GM23338 (cell line): ENCODE measurements around the gene ZNF277. TPM values are rescaled to one million over a fixed set of nuclear protein-coding genes. Genes with fewer than 3 reads are reported as not detected.

Experiments
- ATAC-seq: fragments of 200-7000 bp; cut with Tn5 transposase; 3 replicates; pipeline ENCODE4 v1.9.1; 2020
- DNase-seq: peaks from one replicate; pipeline ENCODE4 v3.0.0-alpha.2; 2015; ENCODE audit warnings: low spot score
- H2AFZ ChIP-seq: fragments of 200-600 bp; sonication (generic); 2 replicates; pipeline ENCODE4 v1.8.0; 2016; ENCODE audit warnings: antibody characterized with exemption, mild to moderate bottlenecking, moderate library complexity
- H3F3A ChIP-seq: fragments of 200-600 bp; sonication (generic); replicated peaks from 2 replicates; pipeline ENCODE4 v1.8.0; 2017; ENCODE audit warnings: antibody characterized with exemption, mixed run types, low read depth
- H3K27ac ChIP-seq: fragments of 200-600 bp; sonication (generic); 2 replicates; pipeline ENCODE4 v1.6.1; 2016; ENCODE audit warnings: low read depth
- H3K27me3 ChIP-seq: fragments of 200-600 bp; sonication (generic); 2 replicates; pipeline ENCODE4 v1.8.0; 2016; ENCODE audit warnings: mild to moderate bottlenecking, mixed run types, moderate library complexity; ENCODE audit not compliant: insufficient read depth
- H3K36me3 ChIP-seq: fragments of 200-600 bp; sonication (generic); 2 replicates; pipeline ENCODE4 v1.8.0; 2016; ENCODE audit warnings: mild to moderate bottlenecking; ENCODE audit not compliant: insufficient read depth
- H3K4me1 ChIP-seq: fragments of 200-600 bp; sonication (generic); 2 replicates; pipeline ENCODE4 v1.8.0; 2016; ENCODE audit warnings: mild to moderate bottlenecking, moderate library complexity; ENCODE audit not compliant: insufficient read depth
- H3K4me2 ChIP-seq: fragments of 200-600 bp; sonication (generic); 2 replicates; pipeline ENCODE4 v1.7.1; 2017; ENCODE audit warnings: mixed run types
- H3K4me3 ChIP-seq: fragments of 200-600 bp; sonication (generic); 2 replicates; pipeline ENCODE4 v1.6.1; 2016; ENCODE audit warnings: mixed run types
- H3K79me2 ChIP-seq: fragments of 200-600 bp; sonication (generic); replicated peaks from 2 replicates; pipeline ENCODE4 v1.8.0; 2017; ENCODE audit warnings: mild to moderate bottlenecking; ENCODE audit not compliant: insufficient read depth
- H3K9me2 ChIP-seq: fragments of 200-600 bp; sonication (generic); 2 replicates; pipeline ENCODE4 v1.8.0; 2017; ENCODE audit not compliant: insufficient read depth
- H4K20me1 ChIP-seq: fragments of 200-600 bp; sonication (generic); replicated peaks from 2 replicates; pipeline ENCODE4 v1.8.0; 2017; ENCODE audit warnings: mild to moderate bottlenecking; ENCODE audit not compliant: insufficient read depth
- H3K27ac Mint-ChIP-seq: 2 replicates; pipeline ENCODE4 v1.8.0; 2020; ENCODE audit warnings: inconsistent platforms, mild to moderate bottlenecking, moderate library complexity, mixed read lengths
- H3K27me3 Mint-ChIP-seq: 3 replicates; pipeline ENCODE4 v1.8.0; 2022; ENCODE audit warnings: low read depth, mild to moderate bottlenecking, moderate library complexity, mixed read lengths, inconsistent platforms; ENCODE audit not compliant: insufficient read depth, poor library complexity
- H3K36me3 Mint-ChIP-seq: 3 replicates; pipeline ENCODE4 v1.8.0; 2021; ENCODE audit warnings: low read depth, mild to moderate bottlenecking, inconsistent platforms, moderate library complexity, mixed read lengths
- H3K4me1 Mint-ChIP-seq: 3 replicates; pipeline ENCODE4 v1.8.0; 2020; ENCODE audit warnings: mild to moderate bottlenecking, inconsistent platforms, mixed read lengths
- H3K4me3 Mint-ChIP-seq: 3 replicates; pipeline ENCODE4 v1.8.0; 2021; ENCODE audit warnings: moderate library complexity, mild to moderate bottlenecking, inconsistent platforms, mixed read lengths
- H3K9me3 Mint-ChIP-seq: 3 replicates; pipeline ENCODE4 v1.8.0; 2020; ENCODE audit warnings: moderate library complexity, mild to moderate bottlenecking, inconsistent platforms, mixed read lengths
- NANOG ChIP-seq: IDR thresholded peaks from 2 replicates; pipeline ENCODE4 v1.6.1; 2016; ENCODE audit warnings: antibody characterized with exemption, borderline replicate concordance
- POLR2AphosphoS5 ChIP-seq: IDR thresholded peaks from 2 replicates; pipeline ENCODE4 v1.6.1; 2016; ENCODE audit warnings: antibody characterized with exemption, low read depth
- STAT1 ChIP-seq: IDR thresholded peaks from one replicate; pipeline ENCODE4 v1.6.1; 2016; ENCODE audit warnings: antibody characterized with exemption; ENCODE audit not compliant: unreplicated experiment
- ZNF462 ChIP-seq: fragments of 250-450 bp; sonication (Bioruptor Pico); IDR thresholded peaks from 2 replicates; pipeline ENCODE4 v1.5.0; 2020; ENCODE audit warnings: mild to moderate bottlenecking, moderate library complexity
- polyA plus RNA-seq: library from polyadenylated mRNA; unstranded; fragments of >200 nt; fragmentation: Nextera tagmentation; extraction: Ambion mirVana; gene quantifications from 2 replicates; pipeline ENCODE4 v1.2.1, GENCODE V29; 2016
- total RNA-seq: library from RNA; depleted of rRNA; stranded (reverse); fragments of >200 nt; shearing (Covaris generic); gene quantifications from 2 replicates; pipeline ENCODE4 v1.2.3, GENCODE V29; 2014

Gene ZNF277
- total and polyA plus RNA-seq, 2 experiments from 2014 or later = 25.4 to 28.9 TPM

- TF ChIP-seq ZNF462 (CRISPR knock-in tag) (no peak), POLR2AphosphoS5 (no peak)
Observed at GRCh38 chr7:112183266-112183665, 23.2 kb upstream of the ZNF277 start (continued).

GRCh38 chr7:112184455-112184854, 22.0 kb upstream of the ZNF277 start:
- DNase-seq (no peak), ATAC-seq (no peak)
- no peak overlapping the region for H3K4me3 ChIP-seq
- Mint-ChIP-seq H3K4me3 (no peak overlapping the region), H3K27ac (no peak overlapping the region), H3K36me3 (no peaks in the 10 kb centered on the region), H3K9me3 (no peaks in the 10 kb centered on the region), H3K4me1 (peaks cover 30% of the 10 kb centered on the region), H3K27me3 (no peaks in the 10 kb centered on the region)
- no peak overlapping the region for H3K4me2 ChIP-seq
- H3K4me1 ChIP-seq = peaks cover 6% of the 10 kb centered on the region; the same call in 1 of the 2 replicates
- no peaks in the 10 kb centered on the region for H3F3A ChIP-seq
- H3K27ac ChIP-seq = no peak overlapping the region
- no peaks in the 10 kb centered on the region for H3K27me3 ChIP-seq
- peaks cover 95% of the 10 kb centered on the region for H3K79me2 ChIP-seq
- H4K20me1 ChIP-seq = peaks cover 12% of the 10 kb centered on the region
- no peaks in the 10 kb centered on the region for H3K36me3 ChIP-seq
- no peaks in the 10 kb centered on the region for H3K9me2 ChIP-seq
- no peak for TF ChIP-seq NANOG
- no peak for TF ChIP-seq POLR2AphosphoS5
- no peak for TF ChIP-seq STAT1
- no peak overlapping the region for H2AFZ ChIP-seq
